Measurements from ENCODE around the gene TOR3A. TPM values are rescaled to one million over a fixed set of nuclear protein-coding genes. Genes with fewer than 3 reads are reported as not detected.
"Not testable (repeated sequence)": the region's sequence is repeated elsewhere in the genome, so short reads cannot be mapped to it uniquely, and the experiment has no call there.

The TOR3A gene
- total RNA-seq, 1 donor from 2014 or later, result 14.0 TPM

- Histone ChIP-seq H3K36me3 (ENCODE audit: control insufficient read depth, insufficient read depth, low read length) (peaks cover 4% of the 10 kb centered on the region), H3K27me3 (ENCODE audit: control insufficient read depth, insufficient read depth, low read length) (no peaks in the 10 kb centered on the region), H3K4me3 (ENCODE audit: low read depth, low read length) (no peak overlapping the region)
- DNase-seq (ENCODE audit: low read depth) (peak; percentile 49), FAIRE-seq (no peak)
- TF ChIP-seq CTCF (IDR thresholded peaks at IDR 0.05; ENCODE audit: insufficient read depth, low read length, severe bottlenecking), result no peak
These were observed 48.0 kb downstream of the TOR3A start for GRCh38 chr1:179129702-179130473.

DNA sequence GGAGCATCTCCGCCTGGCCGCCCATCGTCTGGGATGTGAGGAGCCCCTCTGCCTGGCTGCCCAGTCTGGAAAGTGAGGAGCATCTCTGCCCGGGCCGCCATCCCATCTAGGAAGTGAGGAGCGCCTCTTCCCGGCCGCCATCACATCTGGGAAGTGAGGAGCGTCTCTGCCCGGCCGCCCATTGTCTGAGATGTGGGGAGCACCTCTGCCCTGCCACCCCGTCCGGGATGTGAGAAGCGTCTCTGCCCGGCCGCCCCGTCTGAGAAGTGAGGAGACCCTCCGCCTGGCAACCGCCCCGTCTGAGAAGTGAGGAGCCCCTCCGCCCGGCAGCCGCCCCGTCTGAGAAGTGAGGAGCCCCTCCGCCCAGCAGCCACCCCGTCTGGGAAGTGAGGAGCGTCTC lies 53.3 kb downstream of the TOR3A start:
- FAIRE-seq; H3K4me3 ChIP-seq (ENCODE audit: low read depth, low read length); H3K27me3 ChIP-seq (ENCODE audit: control insufficient read depth, insufficient read depth, low read length); H3K36me3 ChIP-seq (ENCODE audit: control insufficient read depth, insufficient read depth, low read length); DNase-seq (ENCODE audit: low read depth): not testable (repeated sequence)

- not testable (repeated sequence) for H3K4me3 ChIP-seq (ENCODE audit: low read depth, low read length); DNase-seq (ENCODE audit: low read depth); FAIRE-seq; H3K27me3 ChIP-seq (ENCODE audit: control insufficient read depth, insufficient read depth, low read length); H3K36me3 ChIP-seq (ENCODE audit: control insufficient read depth, insufficient read depth, low read length)
These were observed 53.8 kb downstream of the TOR3A start for GRCh38 chr1:179135707-179136106.

- DNase-seq (ENCODE audit: low read depth), result no peak
- TF ChIP-seq CTCF (IDR thresholded peaks at IDR 0.05; ENCODE audit: insufficient read depth, low read length, severe bottlenecking), result no peak
- H3K4me3 ChIP-seq (ENCODE audit: low read depth, low read length), result no peak overlapping the region
- FAIRE-seq, result no peak
- H3K27me3 ChIP-seq (ENCODE audit: control insufficient read depth, insufficient read depth, low read length), result no peaks in the 10 kb centered on the region
- peaks cover 1% of the 10 kb centered on the region for H3K36me3 ChIP-seq (ENCODE audit: control insufficient read depth, insufficient read depth, low read length)
These were observed 55.9 kb downstream of the TOR3A start for GRCh38 chr1:179137617-179138255.

- not testable (repeated sequence) for H3K36me3 ChIP-seq (ENCODE audit: control insufficient read depth, insufficient read depth, low read length); H3K4me3 ChIP-seq (ENCODE audit: low read depth, low read length); DNase-seq (ENCODE audit: low read depth); FAIRE-seq; H3K27me3 ChIP-seq (ENCODE audit: control insufficient read depth, insufficient read depth, low read length)
These were observed 56.9 kb downstream of the TOR3A start for GRCh38 chr1:179138755-179139154.

- Histone ChIP-seq H3K4me3 (ENCODE audit: low read depth, low read length) (peak overlapping the region; percentile 48), H3K36me3 (ENCODE audit: control insufficient read depth, insufficient read depth, low read length) (no peaks in the 10 kb centered on the region), H3K27me3 (ENCODE audit: control insufficient read depth, insufficient read depth, low read length) (no peaks in the 10 kb centered on the region)
- FAIRE-seq (no peak), DNase-seq (ENCODE audit: low read depth) (peak; percentile 91)
- TF ChIP-seq CTCF (IDR thresholded peaks at IDR 0.05; ENCODE audit: insufficient read depth, low read length, severe bottlenecking), result no peak
These were observed 59.9 kb downstream of the TOR3A start for GRCh38 chr1:179141592-179142251.

DNA sequence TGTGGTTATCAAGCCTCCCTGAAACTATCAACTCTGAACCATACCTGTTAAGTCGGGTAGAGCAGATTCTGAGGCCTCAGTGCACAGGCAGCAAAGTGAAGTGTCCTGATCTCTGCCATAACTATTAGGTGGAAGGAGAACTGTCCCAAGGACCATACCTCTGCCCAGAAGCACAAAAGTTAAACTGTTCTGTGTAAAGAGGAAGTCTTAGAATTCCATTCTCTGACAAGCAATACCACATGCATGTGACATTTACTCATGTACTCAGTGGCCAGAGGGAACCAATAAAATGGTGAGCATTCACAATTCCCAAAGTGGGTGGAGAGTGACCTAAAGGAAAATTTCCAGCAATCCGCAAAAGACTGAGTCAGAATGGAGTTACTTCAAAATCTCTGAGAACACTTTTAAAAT lies 61.0 kb downstream of the TOR3A start:
- Histone ChIP-seq H3K36me3 (ENCODE audit: control insufficient read depth, insufficient read depth, low read length) (no peaks in the 10 kb centered on the region), H3K4me3 (ENCODE audit: low read depth, low read length) (peak overlapping the region; percentile 48), H3K27me3 (ENCODE audit: control insufficient read depth, insufficient read depth, low read length) (no peaks in the 10 kb centered on the region)
- no peak for FAIRE-seq
- TF ChIP-seq CTCF (IDR thresholded peaks at IDR 0.05; ENCODE audit: insufficient read depth, low read length, severe bottlenecking), result no peak
- DNase-seq (ENCODE audit: low read depth), result peak; percentile 99
